ENCODE data around the gene AZU1.
"Not testable (repeated sequence)": the region's sequence is repeated elsewhere in the genome, so short reads cannot be mapped to it uniquely, and the experiment has no call there.

GRCh38 chr19:820212-820611 lies 7.4 kb upstream of the AZU1 start:
- not testable (repeated sequence) for TF ChIP-seq POLR2AphosphoS5 (IDR thresholded peaks at IDR 0.05; ENCODE audit: low read depth, low read length); USF2 (IDR thresholded peaks at IDR 0.05; ENCODE audit: low read length); GABPA (IDR thresholded peaks at IDR 0.05; ENCODE audit: borderline replicate concordance, insufficient read depth, low read length); EP300 (IDR thresholded peaks at IDR 0.05; ENCODE audit: borderline replicate concordance in 1 of 2, low read depth in 2 of 2, low read length in 2 of 2); TAF1 (IDR thresholded peaks at IDR 0.05; ENCODE audit: low read depth, low read length); CTCF (IDR thresholded peaks at IDR 0.05; ENCODE audit: control extremely low read depth in 1 of 3, insufficient read depth in 1 of 3, low read depth in 1 of 3, low read length in 3 of 3); EZH2 (IDR thresholded peaks at IDR 0.05; ENCODE audit: low read depth, low read length, severe bottlenecking); SIRT6 (IDR thresholded peaks at IDR 0.05; ENCODE audit: low read length); POLR2A (IDR thresholded peaks at IDR 0.05; ENCODE audit: control extremely low read depth in 1 of 2, low read depth in 2 of 2, low read length in 2 of 2); SUZ12 (IDR thresholded peaks at IDR 0.05; ENCODE audit: low read length); CREB1 (IDR thresholded peaks at IDR 0.05); SIN3A (conservative IDR thresholded peaks at IDR 0.05 in 1 of 2, IDR thresholded peaks at IDR 0.05 in 1 of 2; ENCODE audit: low read depth in 1 of 2, low read length in 2 of 2); SAP30 (IDR thresholded peaks at IDR 0.05; ENCODE audit: insufficient read depth, insufficient replicate concordance, low read length); RNF2 (IDR thresholded peaks at IDR 0.05; ENCODE audit: borderline replicate concordance, low read depth, low read length, missing control alignments, poor library complexity, severe bottlenecking)
